DND-41 (cell line): ENCODE data around the gene COG6.

Source experiments
- EZH2 ChIP-seq: IDR thresholded peaks from 3 replicates; pipeline ENCODE4 v1.6.1; 2012; ENCODE audit warnings: borderline replicate concordance, low read depth, mild to moderate bottlenecking, moderate library complexity, low read length, inconsistent platforms; ENCODE audit not compliant: severe bottlenecking
- TF ChIP-seq, protein P1 (sequence below): IDR thresholded peaks from 2 replicates; pipeline ENCODE4 v1.5.1; 2012; ENCODE audit warnings: borderline replicate concordance, low read length, moderate library complexity, mild to moderate bottlenecking; ENCODE audit not compliant: poor library complexity, severe bottlenecking; ENCODE audit errors: extremely low read depth

DNA sequence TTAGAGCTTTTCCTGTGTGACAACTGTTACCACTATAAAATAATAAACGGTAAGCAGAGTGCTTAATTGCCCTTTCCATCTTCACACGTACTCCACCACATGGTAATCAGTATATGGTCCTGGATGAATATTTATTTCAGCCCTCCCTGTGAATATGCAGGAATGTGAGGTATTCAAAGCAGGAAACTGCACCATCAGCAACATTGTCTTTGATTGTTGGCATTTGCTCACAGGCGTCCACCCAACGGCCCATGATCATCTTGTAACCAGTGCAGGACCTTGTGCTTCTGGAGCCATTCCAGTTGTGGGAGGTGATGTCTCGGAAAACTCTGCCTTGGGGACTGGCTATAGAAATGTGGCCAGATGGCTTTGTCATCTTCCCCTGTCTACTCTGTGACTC, 132.6 kb downstream of the COG6 start:
- no peak for TF ChIP-seq EZH2
- TF ChIP-seq, protein P1, sequence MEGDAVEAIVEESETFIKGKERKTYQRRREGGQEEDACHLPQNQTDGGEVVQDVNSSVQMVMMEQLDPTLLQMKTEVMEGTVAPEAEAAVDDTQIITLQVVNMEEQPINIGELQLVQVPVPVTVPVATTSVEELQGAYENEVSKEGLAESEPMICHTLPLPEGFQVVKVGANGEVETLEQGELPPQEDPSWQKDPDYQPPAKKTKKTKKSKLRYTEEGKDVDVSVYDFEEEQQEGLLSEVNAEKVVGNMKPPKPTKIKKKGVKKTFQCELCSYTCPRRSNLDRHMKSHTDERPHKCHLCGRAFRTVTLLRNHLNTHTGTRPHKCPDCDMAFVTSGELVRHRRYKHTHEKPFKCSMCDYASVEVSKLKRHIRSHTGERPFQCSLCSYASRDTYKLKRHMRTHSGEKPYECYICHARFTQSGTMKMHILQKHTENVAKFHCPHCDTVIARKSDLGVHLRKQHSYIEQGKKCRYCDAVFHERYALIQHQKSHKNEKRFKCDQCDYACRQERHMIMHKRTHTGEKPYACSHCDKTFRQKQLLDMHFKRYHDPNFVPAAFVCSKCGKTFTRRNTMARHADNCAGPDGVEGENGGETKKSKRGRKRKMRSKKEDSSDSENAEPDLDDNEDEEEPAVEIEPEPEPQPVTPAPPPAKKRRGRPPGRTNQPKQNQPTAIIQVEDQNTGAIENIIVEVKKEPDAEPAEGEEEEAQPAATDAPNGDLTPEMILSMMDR, result no peak
